ENCODE results near the gene ARID1A.
"Not testable (repeated sequence)": the region's sequence is repeated elsewhere in the genome, so short reads cannot be mapped to it uniquely, and the experiment has no call there.

The ARID1A gene

DNA sequence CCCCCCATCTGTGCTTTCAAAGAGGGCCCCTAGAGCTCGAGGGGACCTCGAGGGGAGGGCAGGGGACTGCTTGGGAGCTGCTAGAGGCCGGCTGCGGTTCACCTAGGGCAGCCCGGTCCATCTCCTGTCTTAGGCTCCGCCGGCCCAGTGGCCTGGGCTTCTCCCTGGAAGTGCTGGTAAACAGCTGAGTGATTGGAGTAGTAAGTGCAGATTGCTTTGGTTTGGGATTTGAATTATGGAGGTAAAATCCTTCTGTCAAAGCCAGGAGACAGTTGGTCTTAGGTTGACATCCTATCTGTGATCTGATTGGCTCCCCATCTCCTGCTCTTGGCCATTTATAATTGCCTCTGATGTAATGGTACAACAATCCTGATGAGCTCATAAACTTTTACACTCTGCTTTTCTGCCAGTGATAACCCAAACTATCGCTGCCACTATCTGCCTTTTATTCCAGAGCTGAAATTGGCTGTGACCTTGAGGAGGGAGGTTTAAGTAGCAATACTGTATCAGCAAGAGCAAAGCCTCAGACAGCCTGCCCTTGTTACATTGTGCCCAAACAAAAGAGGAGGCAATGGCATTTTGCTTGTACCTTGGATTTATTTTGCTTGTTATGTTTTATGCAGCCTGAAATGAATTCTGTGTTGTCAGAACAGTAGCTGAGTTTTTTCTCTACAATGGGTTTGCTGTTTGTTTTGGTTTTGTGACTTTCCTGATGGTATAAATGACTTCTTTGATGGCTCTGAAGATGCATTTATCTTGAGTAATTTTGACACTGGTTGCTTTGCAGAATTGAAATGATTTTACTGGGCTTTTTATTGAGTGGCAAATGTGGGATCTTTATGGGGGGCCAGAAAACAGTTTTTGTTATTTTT is 2.4 kb downstream of the ARID1A start:
- DNase-seq: peak in 40 of 56 donors; percentile 5 to 73 (median 42)

GRCh38 chr1:26700711-26701110 is 4.9 kb downstream of the ARID1A start:
- no peak for DNase-seq

GRCh38 chr1:26701266-26701994 is 5.6 kb downstream of the ARID1A start:
- no peak for DNase-seq

DNA sequence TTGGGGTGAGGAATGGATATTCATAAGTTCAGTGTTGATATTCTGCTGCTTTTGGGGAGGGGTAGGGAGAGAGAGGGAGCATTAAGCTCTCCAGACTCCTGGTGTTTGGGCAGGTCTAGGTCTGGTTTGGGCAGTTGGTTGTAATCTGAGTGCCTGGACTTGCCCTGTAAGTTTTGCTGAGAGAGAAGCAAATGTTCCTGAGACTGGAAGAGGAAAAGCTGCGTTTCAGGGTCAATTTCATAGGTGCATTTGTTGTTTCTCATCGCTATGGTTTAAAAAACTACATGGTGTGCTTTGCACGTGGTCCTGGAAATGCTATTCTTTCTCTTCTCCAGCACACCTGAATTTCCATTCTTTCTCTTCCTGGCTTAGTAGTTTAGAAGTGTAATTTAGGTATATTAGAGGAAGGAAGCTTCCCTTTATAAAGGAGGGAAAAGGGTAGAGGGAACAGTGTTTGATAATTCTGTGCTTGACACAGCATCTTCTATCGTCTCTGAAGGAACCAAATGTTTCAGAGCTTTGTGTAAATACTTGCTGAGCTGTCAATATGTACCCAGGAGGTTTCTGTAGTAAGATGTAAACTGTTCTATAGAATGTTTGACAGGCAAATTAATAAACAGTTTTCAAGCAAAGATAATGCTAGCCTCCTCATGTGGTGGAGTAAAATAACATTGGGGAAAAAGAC is 6.3 kb downstream of the ARID1A start:
- DNase-seq: no peak

DNA sequence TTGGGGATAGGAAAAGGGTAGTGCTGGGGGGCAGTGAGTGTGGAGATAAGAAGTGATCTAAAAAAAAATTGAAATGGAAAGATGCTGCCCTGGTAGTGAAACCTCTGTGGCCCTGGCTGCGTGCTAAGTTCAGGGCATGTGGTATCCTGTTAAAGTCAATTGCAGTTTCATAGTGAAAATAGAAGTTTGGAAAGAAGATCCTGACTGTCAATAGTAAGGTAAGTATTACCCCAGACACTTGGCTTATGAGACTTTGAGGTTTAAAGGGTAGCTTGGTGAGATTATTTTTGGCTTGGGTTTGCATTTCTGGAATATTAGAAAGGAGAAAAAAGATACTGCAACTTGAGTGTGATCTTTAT is 6.8 kb downstream of the ARID1A start:
- DNase-seq: no peak

GRCh38 chr1:26703478-26703877 is 7.7 kb downstream of the ARID1A start:
- no peak for DNase-seq

DNA sequence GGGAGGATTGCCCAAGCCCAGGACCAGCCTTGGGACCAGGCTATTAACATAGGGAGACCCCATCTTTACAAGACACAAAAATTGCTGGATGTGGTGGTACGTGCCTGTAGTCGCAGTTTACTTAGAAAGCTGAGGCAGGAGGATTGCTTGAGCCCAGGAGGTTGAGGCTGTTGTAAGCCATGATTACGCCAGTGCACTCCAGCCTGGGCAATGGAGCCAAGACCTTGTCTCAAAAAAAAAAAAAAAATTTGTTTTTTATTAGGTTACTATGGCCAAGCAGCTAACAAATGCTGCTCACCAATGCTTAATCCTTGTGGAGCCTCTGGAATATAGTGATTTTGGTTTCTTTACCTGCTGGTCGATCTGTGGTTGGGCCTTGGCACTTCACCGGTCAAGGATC is 8.8 kb downstream of the ARID1A start:
- no peak for DNase-seq

GRCh38 chr1:26705227-26705626 is 9.4 kb downstream of the ARID1A start:
- not testable (repeated sequence) for DNase-seq

GRCh38 chr1:26705788-26706311 is 10.0 kb downstream of the ARID1A start:
- no peak for DNase-seq

GRCh38 chr1:26706315-26706714 is 10.5 kb downstream of the ARID1A start:
- no peak for DNase-seq

- DNase-seq: no peak
These were observed 15.0 kb downstream of the ARID1A start for GRCh38 chr1:26710811-26711210.

DNA sequence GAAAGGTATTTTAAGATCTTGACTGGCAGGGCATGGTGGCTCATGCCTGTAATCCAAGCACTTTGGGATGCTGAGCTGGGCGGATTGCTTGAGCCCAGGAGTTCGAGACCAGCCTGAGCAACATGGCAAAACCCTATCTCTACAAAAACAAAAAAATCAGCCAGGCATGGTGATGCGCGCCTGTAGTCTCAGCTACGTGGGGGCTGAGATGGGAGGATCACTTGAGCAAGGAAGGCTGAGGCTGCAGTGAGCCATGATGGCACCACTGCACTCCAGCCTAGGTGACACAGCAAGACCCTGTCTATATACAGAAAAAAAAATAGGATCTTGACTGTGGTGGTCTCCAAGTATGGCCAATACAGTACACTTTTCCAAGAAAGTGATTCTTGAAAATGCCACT is 16.0 kb downstream of the ARID1A start:
- DNase-seq: no peak

- no peak for DNase-seq
These were observed 21.2 kb downstream of the ARID1A start for GRCh38 chr1:26717017-26717491.

GRCh38 chr1:26719205-26719604 is 23.4 kb downstream of the ARID1A start:
- no peak for DNase-seq

GRCh38 chr1:26721669-26722355 is 26.0 kb downstream of the ARID1A start:
- no peak for DNase-seq

GRCh38 chr1:26723013-26723991 is 27.5 kb downstream of the ARID1A start:
- peak in 53 of 56 donors; percentile 9 to 94 (median 56) for DNase-seq

DNA sequence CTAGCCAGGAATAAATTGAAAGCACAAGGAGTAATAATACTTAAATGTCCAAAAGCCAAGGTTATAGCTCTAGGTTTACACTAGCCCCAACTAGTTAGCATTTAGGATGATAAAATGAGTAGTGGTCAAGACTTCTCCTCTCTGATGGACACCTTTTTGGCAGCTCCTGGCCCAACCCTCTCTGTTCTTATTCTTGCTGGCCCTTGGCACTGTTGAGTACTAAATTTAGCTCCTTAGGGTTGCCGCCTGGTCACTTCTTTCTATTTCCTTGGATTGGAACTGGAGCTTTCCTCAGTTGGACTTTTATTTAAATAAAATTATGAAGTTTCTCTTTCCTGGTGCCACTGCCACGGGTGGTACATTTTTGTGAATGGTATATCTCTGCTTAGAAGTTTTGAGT is 28.3 kb downstream of the ARID1A start:
- DNase-seq: peak in 6 of 56 donors; percentile 1 to 13 (median 8)

- no peak for DNase-seq
These were observed 29.1 kb downstream of the ARID1A start for GRCh38 chr1:26724926-26725325.

- not testable (repeated sequence) for DNase-seq
These were observed 30.1 kb downstream of the ARID1A start for GRCh38 chr1:26725904-26726303.

DNA sequence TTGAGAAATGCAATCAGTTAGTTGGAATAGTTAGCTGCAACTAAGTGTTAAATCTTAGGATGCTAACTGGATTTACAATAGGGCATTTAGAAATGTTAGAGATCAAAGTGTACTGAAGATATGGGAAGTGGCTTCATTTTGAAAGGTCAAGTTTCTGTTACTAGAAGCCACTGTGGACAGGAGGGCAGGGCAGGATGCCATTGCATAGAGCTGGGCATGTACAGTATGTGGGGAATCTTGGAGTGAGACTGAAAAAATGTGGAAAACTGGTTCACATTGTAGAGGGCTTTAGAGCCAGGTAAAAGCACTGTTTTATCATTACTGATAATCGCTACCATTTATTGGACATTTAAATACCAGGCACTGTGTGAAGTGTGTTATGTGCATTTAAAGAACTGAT is 31.0 kb downstream of the ARID1A start:
- DNase-seq: no peak

Measured in nucleus accumbens (tissue), 56 donors.